Astrocyte (in vitro differentiated cells and primary cell): ENCODE data around the gene ENHO. TPM values are rescaled to one million over a fixed set of nuclear protein-coding genes. Genes with fewer than 3 reads are reported as not detected.

Experiments
- DNase-seq: peaks from one replicate; pipeline ENCODE4 v3.0.0-alpha.2; 2010; ENCODE audit warnings: low read depth
- FAIRE-seq: peaks from 2 replicates; lab custom pipeline; 2011; peaks lifted over from hg19 to GRCh38; lab: Jason Lieb, UNC
- H2AFZ ChIP-seq: 2 replicates; pipeline ENCODE4 v1.6.0; 2012; ENCODE audit warnings: low read depth, low read length, inconsistent platforms
- H3K27ac ChIP-seq: 2 replicates; pipeline ENCODE4 v1.5.1; 2011; ENCODE audit warnings: low read depth, low read length, inconsistent platforms
- H3K27me3 ChIP-seq: 2 replicates; pipeline ENCODE4 v1.6.0; 2011; ENCODE audit warnings: low read length, inconsistent platforms; ENCODE audit not compliant: insufficient read depth
- H3K36me3 ChIP-seq: 2 replicates; pipeline ENCODE4 v1.5.1; 2011; ENCODE audit warnings: low read length, inconsistent platforms; ENCODE audit not compliant: insufficient read depth
- H3K4me1 ChIP-seq: 2 replicates; pipeline ENCODE4 v1.5.1; 2011; ENCODE audit warnings: low read length, inconsistent platforms; ENCODE audit not compliant: insufficient read depth
- H3K4me2 ChIP-seq: 2 replicates; pipeline ENCODE4 v1.6.0; 2012; ENCODE audit warnings: low read length, inconsistent platforms
- H3K4me3 ChIP-seq: 2 replicates; pipeline ENCODE4 v1.5.1; 2011; ENCODE audit warnings: low read depth, mild to moderate bottlenecking, low read length, inconsistent platforms; ENCODE audit not compliant: insufficient read depth
- H3K79me2 ChIP-seq: 2 replicates; pipeline ENCODE4 v1.6.0; 2012; ENCODE audit warnings: mild to moderate bottlenecking, low read length, inconsistent platforms; ENCODE audit not compliant: insufficient read depth
- H3K9ac ChIP-seq: 2 replicates; pipeline ENCODE4 v1.6.0; 2012; ENCODE audit warnings: mild to moderate bottlenecking, low read length, inconsistent platforms
- H3K9me3 ChIP-seq: 2 replicates; pipeline ENCODE4 v1.5.1; 2012; ENCODE audit warnings: low read depth, mild to moderate bottlenecking, low read length, inconsistent platforms; ENCODE audit not compliant: insufficient read depth
- H4K20me1 ChIP-seq: 2 replicates; pipeline ENCODE4 v1.6.0; 2012; ENCODE audit warnings: low read length, inconsistent platforms; ENCODE audit not compliant: insufficient read depth
- H3K27ac Mint-ChIP-seq: one replicate; pipeline ENCODE4 v1.8.0; 2021; ENCODE audit warnings: mild to moderate bottlenecking, mixed read lengths; ENCODE audit not compliant: unreplicated experiment
- H3K27me3 Mint-ChIP-seq: one replicate; pipeline ENCODE4 v1.8.0; 2021; ENCODE audit warnings: low read depth, mixed read lengths; ENCODE audit not compliant: unreplicated experiment
- H3K36me3 Mint-ChIP-seq: one replicate; pipeline ENCODE4 v1.8.0; 2021; ENCODE audit warnings: low read depth, mixed read lengths; ENCODE audit not compliant: unreplicated experiment
- H3K4me1 Mint-ChIP-seq: one replicate; pipeline ENCODE4 v1.8.0; 2021; ENCODE audit warnings: low read depth, mixed read lengths; ENCODE audit not compliant: unreplicated experiment
- H3K4me3 Mint-ChIP-seq: one replicate; pipeline ENCODE4 v1.8.0; 2021; ENCODE audit warnings: mild to moderate bottlenecking, moderate library complexity, mixed read lengths; ENCODE audit not compliant: unreplicated experiment
- H3K9me3 Mint-ChIP-seq: one replicate; pipeline ENCODE4 v1.8.0; 2021; ENCODE audit warnings: mild to moderate bottlenecking, mixed read lengths; ENCODE audit not compliant: unreplicated experiment
- EZH2 ChIP-seq: IDR thresholded peaks from 2 replicates; pipeline ENCODE4 v1.6.1; 2012; ENCODE audit warnings: mild to moderate bottlenecking, low read length, inconsistent platforms; ENCODE audit not compliant: insufficient read depth
- total RNA-seq: library from RNA; stranded (reverse); gene quantifications from 2 replicates; pipeline ENCODE4 v1.2.1, GENCODE V29; 2021
- TF ChIP-seq, protein P1 (sequence below): IDR thresholded peaks from 2 replicates; pipeline ENCODE4 v1.5.1; 2011; ENCODE audit warnings: low read depth, mild to moderate bottlenecking, inconsistent platforms, low read length, moderate library complexity; ENCODE audit not compliant: insufficient read depth

Gene ENHO
- total RNA-seq, 1 donor from 2014 or later: 1.1 TPM

DNA sequence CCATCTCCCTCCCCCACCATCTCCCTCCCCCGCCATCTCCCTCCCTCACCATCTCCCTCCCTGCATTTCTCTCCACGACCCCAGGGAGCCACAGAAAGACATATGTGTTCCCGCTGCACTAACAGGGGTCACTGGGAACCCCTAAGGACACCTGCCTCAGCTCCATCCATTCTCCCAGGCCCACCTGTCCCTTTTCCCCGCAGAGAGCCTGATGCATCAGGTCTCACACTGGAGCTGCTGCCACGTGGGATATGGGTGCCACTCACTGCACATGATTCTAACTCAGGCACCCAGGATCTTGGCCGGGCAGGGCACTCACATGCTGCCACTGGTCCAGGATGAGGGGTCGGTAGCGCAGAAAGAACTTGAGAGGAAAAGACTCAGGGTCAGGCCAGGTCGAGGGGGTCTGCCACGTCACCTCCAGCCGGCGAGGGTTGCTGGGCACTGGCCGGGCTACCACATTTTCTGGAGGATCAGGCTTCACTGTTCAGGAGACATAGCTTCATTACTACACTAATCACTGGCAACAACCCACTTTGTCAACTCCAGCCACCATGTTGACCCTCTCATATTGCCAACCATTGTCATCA lies 33.2 kb upstream of the ENHO start:
- H3K4me1 Mint-ChIP-seq: peaks cover 23% of the 10 kb centered on the region
- no peaks in the 10 kb centered on the region for H4K20me1 ChIP-seq
- peaks cover 31% of the 10 kb centered on the region for H3K27me3 Mint-ChIP-seq
- DNase-seq (no peak), FAIRE-seq (no peak)
- no peak overlapping the region for H3K4me3 Mint-ChIP-seq
- no peak overlapping the region for H3K4me3 ChIP-seq
- peaks cover 8% of the 10 kb centered on the region for H3K27me3 ChIP-seq
- no peak overlapping the region for H3K4me2 ChIP-seq
- peaks cover 5% of the 10 kb centered on the region for H3K36me3 Mint-ChIP-seq
- H2AFZ ChIP-seq: no peak overlapping the region
- H3K36me3 ChIP-seq: no peaks in the 10 kb centered on the region
- no peak overlapping the region for H3K27ac Mint-ChIP-seq
- H3K9me3 ChIP-seq: no peaks in the 10 kb centered on the region
- no peaks in the 10 kb centered on the region for H3K79me2 ChIP-seq
- H3K27ac ChIP-seq: no peak overlapping the region
- TF ChIP-seq EZH2: no peak
- TF ChIP-seq, protein P1, sequence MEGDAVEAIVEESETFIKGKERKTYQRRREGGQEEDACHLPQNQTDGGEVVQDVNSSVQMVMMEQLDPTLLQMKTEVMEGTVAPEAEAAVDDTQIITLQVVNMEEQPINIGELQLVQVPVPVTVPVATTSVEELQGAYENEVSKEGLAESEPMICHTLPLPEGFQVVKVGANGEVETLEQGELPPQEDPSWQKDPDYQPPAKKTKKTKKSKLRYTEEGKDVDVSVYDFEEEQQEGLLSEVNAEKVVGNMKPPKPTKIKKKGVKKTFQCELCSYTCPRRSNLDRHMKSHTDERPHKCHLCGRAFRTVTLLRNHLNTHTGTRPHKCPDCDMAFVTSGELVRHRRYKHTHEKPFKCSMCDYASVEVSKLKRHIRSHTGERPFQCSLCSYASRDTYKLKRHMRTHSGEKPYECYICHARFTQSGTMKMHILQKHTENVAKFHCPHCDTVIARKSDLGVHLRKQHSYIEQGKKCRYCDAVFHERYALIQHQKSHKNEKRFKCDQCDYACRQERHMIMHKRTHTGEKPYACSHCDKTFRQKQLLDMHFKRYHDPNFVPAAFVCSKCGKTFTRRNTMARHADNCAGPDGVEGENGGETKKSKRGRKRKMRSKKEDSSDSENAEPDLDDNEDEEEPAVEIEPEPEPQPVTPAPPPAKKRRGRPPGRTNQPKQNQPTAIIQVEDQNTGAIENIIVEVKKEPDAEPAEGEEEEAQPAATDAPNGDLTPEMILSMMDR: no peak
- H3K4me1 ChIP-seq: peaks cover 8% of the 10 kb centered on the region
- no peaks in the 10 kb centered on the region for H3K9me3 Mint-ChIP-seq
- no peak overlapping the region for H3K9ac ChIP-seq

DNA sequence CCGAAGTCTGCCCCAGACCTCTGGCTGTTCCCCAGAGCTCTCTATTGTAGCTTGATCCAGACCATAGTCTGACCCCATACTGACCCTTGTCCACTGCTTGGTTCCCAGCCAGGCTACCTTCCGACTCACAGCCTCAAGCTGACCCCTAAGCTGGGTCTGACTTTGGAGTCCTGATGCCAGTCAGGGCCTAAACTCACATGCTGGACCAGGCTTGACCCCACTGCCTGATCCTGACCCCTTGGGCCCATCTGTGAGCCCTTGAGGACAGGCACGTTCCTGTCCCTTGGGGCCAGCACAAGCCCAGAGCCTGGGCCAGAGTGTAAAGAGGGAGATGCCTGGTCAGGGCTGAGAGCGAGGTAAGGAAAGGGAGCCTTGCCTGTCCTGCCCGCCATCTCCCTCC lies 32.7 kb upstream of the ENHO start:
- Histone ChIP-seq H4K20me1 (no peaks in the 10 kb centered on the region), H3K4me2 (no peak overlapping the region), H2AFZ (no peak overlapping the region), H3K9me3 (no peaks in the 10 kb centered on the region), H3K27me3 (peaks cover 8% of the 10 kb centered on the region), H3K36me3 (no peaks in the 10 kb centered on the region), H3K27ac (no peak overlapping the region), H3K4me3 (no peak overlapping the region), H3K9ac (no peak overlapping the region), H3K79me2 (no peaks in the 10 kb centered on the region), H3K4me1 (peaks cover 8% of the 10 kb centered on the region)
- DNase-seq: no peak
- Mint-ChIP-seq H3K36me3 (peaks cover 5% of the 10 kb centered on the region), H3K4me1 (peaks cover 22% of the 10 kb centered on the region), H3K9me3 (no peaks in the 10 kb centered on the region), H3K27me3 (peaks cover 34% of the 10 kb centered on the region), H3K27ac (no peak overlapping the region), H3K4me3 (no peak overlapping the region)
- FAIRE-seq: no peak
- TF ChIP-seq, protein P1: no peak
- TF ChIP-seq EZH2: no peak

DNA sequence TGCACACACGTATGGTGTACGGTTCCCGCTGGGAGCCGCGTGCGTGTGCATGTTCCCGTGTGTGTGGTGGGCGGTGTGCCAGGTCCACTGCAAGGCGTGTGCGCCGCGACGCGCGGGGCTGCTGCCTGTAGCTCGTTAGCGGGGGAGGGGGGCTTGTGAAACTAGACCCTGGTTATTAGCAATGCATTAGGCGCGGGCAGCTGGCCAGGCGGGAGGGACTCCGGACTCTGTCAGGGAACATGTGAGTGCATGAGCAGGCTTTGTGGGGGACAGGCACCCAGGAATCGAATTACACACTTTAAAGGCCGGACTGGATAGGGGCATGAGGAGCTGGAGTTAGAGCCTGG lies 32.2 kb upstream of the ENHO start:
- Mint-ChIP-seq H3K36me3 (peaks cover 5% of the 10 kb centered on the region), H3K4me3 (no peak overlapping the region), H3K27ac (no peak overlapping the region), H3K9me3 (no peaks in the 10 kb centered on the region), H3K4me1 (peaks cover 17% of the 10 kb centered on the region), H3K27me3 (peaks cover 34% of the 10 kb centered on the region)
- H4K20me1 ChIP-seq: no peaks in the 10 kb centered on the region
- H3K4me2 ChIP-seq: no peak overlapping the region
- no peaks in the 10 kb centered on the region for H3K36me3 ChIP-seq
- TF ChIP-seq EZH2: no peak
- TF ChIP-seq, protein P1: no peak
- peaks cover 3% of the 10 kb centered on the region for H3K4me1 ChIP-seq
- H3K9ac ChIP-seq: no peak overlapping the region
- no peaks in the 10 kb centered on the region for H3K79me2 ChIP-seq
- FAIRE-seq (no peak), DNase-seq (peak; percentile 8)
- no peak overlapping the region for H2AFZ ChIP-seq
- peaks cover 8% of the 10 kb centered on the region for H3K27me3 ChIP-seq
- no peaks in the 10 kb centered on the region for H3K9me3 ChIP-seq
- no peak overlapping the region for H3K27ac ChIP-seq
- no peak overlapping the region for H3K4me3 ChIP-seq
